ENCODE data around the gene EXOC4.

DNA sequence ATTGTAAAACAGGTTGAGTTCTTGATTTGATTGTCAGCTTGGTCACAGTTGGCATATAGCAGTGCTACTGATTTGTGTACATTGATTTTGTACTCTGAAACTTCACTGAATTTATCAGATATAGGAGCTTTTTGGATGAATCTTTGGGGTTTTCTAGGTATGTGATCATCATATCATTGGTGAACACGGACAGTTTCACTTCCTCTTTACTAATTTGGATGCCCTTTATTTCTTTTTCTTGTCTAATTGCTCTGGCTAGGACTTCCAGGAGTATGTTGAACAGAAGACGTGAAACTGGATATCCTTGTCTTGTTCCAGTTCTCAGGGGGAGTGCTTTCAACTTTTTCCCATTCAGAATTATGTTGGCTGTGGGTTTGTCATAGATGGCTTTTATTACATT is 86.9 kb downstream of the EXOC4 start:
- no peak for TF ChIP-seq REST (tag by site-specific recombination; IDR thresholded peaks at IDR 0.05)
- TF ChIP-seq, protein P1, sequence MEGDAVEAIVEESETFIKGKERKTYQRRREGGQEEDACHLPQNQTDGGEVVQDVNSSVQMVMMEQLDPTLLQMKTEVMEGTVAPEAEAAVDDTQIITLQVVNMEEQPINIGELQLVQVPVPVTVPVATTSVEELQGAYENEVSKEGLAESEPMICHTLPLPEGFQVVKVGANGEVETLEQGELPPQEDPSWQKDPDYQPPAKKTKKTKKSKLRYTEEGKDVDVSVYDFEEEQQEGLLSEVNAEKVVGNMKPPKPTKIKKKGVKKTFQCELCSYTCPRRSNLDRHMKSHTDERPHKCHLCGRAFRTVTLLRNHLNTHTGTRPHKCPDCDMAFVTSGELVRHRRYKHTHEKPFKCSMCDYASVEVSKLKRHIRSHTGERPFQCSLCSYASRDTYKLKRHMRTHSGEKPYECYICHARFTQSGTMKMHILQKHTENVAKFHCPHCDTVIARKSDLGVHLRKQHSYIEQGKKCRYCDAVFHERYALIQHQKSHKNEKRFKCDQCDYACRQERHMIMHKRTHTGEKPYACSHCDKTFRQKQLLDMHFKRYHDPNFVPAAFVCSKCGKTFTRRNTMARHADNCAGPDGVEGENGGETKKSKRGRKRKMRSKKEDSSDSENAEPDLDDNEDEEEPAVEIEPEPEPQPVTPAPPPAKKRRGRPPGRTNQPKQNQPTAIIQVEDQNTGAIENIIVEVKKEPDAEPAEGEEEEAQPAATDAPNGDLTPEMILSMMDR (tag by site-specific recombination; IDR thresholded peaks at IDR 0.05), result no peak
- TF ChIP-seq, protein P2, sequence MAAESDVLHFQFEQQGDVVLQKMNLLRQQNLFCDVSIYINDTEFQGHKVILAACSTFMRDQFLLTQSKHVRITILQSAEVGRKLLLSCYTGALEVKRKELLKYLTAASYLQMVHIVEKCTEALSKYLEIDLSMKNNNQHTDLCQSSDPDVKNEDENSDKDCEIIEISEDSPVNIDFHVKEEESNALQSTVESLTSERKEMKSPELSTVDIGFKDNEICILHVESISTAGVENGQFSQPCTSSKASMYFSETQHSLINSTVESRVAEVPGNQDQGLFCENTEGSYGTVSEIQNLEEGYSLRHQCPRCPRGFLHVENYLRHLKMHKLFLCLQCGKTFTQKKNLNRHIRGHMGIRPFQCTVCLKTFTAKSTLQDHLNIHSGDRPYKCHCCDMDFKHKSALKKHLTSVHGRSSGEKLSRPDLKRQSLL (tag by site-specific recombination; IDR thresholded peaks at IDR 0.05), result no peak
- TF ChIP-seq, protein P3, sequence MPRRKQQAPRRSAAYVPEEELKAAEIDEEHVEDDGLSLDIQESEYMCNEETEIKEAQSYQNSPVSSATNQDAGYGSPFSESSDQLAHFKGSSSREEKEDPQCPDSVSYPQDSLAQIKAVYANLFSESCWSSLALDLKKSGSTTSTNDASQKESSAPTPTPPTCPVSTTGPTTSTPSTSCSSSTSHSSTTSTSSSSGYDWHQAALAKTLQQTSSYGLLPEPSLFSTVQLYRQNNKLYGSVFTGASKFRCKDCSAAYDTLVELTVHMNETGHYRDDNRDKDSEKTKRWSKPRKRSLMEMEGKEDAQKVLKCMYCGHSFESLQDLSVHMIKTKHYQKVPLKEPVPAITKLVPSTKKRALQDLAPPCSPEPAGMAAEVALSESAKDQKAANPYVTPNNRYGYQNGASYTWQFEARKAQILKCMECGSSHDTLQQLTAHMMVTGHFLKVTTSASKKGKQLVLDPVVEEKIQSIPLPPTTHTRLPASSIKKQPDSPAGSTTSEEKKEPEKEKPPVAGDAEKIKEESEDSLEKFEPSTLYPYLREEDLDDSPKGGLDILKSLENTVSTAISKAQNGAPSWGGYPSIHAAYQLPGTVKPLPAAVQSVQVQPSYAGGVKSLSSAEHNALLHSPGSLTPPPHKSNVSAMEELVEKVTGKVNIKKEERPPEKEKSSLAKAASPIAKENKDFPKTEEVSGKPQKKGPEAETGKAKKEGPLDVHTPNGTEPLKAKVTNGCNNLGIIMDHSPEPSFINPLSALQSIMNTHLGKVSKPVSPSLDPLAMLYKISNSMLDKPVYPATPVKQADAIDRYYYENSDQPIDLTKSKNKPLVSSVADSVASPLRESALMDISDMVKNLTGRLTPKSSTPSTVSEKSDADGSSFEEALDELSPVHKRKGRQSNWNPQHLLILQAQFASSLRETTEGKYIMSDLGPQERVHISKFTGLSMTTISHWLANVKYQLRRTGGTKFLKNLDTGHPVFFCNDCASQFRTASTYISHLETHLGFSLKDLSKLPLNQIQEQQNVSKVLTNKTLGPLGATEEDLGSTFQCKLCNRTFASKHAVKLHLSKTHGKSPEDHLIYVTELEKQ (tag by site-specific recombination; IDR thresholded peaks at IDR 0.05; ENCODE audit: borderline replicate concordance), result no peak
- no peak for TF ChIP-seq AEBP2 (tag by site-specific recombination; IDR thresholded peaks at IDR 0.05; ENCODE audit: borderline replicate concordance)
- TF ChIP-seq, protein P4, sequence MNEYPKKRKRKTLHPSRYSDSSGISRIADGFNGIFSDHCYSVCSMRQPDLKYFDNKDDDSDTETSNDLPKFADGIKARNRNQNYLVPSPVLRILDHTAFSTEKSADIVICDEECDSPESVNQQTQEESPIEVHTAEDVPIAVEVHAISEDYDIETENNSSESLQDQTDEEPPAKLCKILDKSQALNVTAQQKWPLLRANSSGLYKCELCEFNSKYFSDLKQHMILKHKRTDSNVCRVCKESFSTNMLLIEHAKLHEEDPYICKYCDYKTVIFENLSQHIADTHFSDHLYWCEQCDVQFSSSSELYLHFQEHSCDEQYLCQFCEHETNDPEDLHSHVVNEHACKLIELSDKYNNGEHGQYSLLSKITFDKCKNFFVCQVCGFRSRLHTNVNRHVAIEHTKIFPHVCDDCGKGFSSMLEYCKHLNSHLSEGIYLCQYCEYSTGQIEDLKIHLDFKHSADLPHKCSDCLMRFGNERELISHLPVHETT (tag by site-specific recombination; IDR thresholded peaks at IDR 0.05), result no peak
- TF ChIP-seq, protein P5, sequence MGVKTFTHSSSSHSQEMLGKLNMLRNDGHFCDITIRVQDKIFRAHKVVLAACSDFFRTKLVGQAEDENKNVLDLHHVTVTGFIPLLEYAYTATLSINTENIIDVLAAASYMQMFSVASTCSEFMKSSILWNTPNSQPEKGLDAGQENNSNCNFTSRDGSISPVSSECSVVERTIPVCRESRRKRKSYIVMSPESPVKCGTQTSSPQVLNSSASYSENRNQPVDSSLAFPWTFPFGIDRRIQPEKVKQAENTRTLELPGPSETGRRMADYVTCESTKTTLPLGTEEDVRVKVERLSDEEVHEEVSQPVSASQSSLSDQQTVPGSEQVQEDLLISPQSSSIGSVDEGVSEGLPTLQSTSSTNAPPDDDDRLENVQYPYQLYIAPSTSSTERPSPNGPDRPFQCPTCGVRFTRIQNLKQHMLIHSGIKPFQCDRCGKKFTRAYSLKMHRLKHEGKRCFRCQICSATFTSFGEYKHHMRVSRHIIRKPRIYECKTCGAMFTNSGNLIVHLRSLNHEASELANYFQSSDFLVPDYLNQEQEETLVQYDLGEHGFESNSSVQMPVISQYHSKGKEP (tag by site-specific recombination; IDR thresholded peaks at IDR 0.05), result no peak
- TF ChIP-seq KLF1 (tag by site-specific recombination; IDR thresholded peaks at IDR 0.05), result no peak
- TF ChIP-seq ZNF146 (tag by site-specific recombination; IDR thresholded peaks at IDR 0.05), result no peak
